HEK293 (cell line): ENCODE measurements around the gene SLC48A1.
A peak's percentile ranks its signal among the peaks of the same experiment; 100 is the strongest.

ENCODE experiments used
- CTCF ChIA-PET: fragments of 350-600 bp; formaldehyde crosslinking; extraction: SDS; loops from one replicate; lab custom pipeline; 2021; ENCODE audit warnings: antibody characterized with exemption; lab: Yijun Ruan, JAX
- POLR2A ChIA-PET: fragments of 300-600 bp; formaldehyde crosslinking; extraction: SDS; loops from one replicate; lab custom pipeline; 2020; ENCODE audit warnings: antibody characterized with exemption, inconsistent platforms; lab: Yijun Ruan, JAX
- H3K27ac ChIP-seq: fragments of 200-500 bp; sonication (Bioruptor generic); 2 replicates; pipeline ENCODE4 v1.5.1; 2014; ENCODE audit warnings: low read depth, low read length, control low read depth, inconsistent platforms; ENCODE audit errors: extremely low read depth
- H3K36me3 ChIP-seq, 2 experiments: fragments of 200-500 bp in 1 of 2; sonication (Bioruptor generic) in 1 of 2; 1 replicate in 1 of 2; 2 replicates in 1 of 2; pipeline ENCODE4 v1.5.1; 2014 to 2017; ENCODE audit warnings: inconsistent platforms in 2 of 2, low read length in 2 of 2; ENCODE audit not compliant: control insufficient read depth in 2 of 2, insufficient read depth in 1 of 2
- H3K4me1 ChIP-seq: fragments of 200-500 bp; sonication (Bioruptor generic); 2 replicates; pipeline ENCODE4 v1.5.1; 2014; ENCODE audit warnings: mild to moderate bottlenecking, low read length, inconsistent platforms; ENCODE audit not compliant: control insufficient read depth, insufficient read depth
- H3K4me3 ChIP-seq: 2 replicates; pipeline ENCODE4 v1.5.1; 2011; ENCODE audit warnings: low read depth, mild to moderate bottlenecking, control low read depth, low read length, moderate library complexity
- H3K9me3 ChIP-seq: fragments of 200-500 bp; sonication (Bioruptor generic); 2 replicates; pipeline ENCODE4 v1.5.1; 2014; ENCODE audit warnings: low read depth, low read length, inconsistent platforms; ENCODE audit not compliant: control insufficient read depth, insufficient read depth
- BCL11B ChIP-seq: fragments of 450-650 bp; formaldehyde crosslinking; IDR thresholded peaks from 2 replicates; pipeline ENCODE4 v1.5.1; 2016; ENCODE audit warnings: low read depth, missing biosample characterization, missing genetic modification characterization
- OSR2 ChIP-seq: fragments of 450-650 bp; formaldehyde crosslinking; IDR thresholded peaks from 2 replicates; pipeline ENCODE4 v1.5.1; 2016; ENCODE audit warnings: missing biosample characterization, missing genetic modification characterization
- PRDM2 ChIP-seq: fragments of 450-650 bp; formaldehyde crosslinking; IDR thresholded peaks from 2 replicates; pipeline ENCODE4 v1.5.1; 2016; ENCODE audit warnings: missing biosample characterization, missing genetic modification characterization, borderline replicate concordance
- ZBTB11 ChIP-seq: fragments of 450-650 bp; formaldehyde crosslinking; conservative IDR thresholded peaks from 2 replicates; pipeline ENCODE4 v1.5.1; 2016; ENCODE audit warnings: low read depth, missing biosample characterization, missing genetic modification characterization
- ZNF112 ChIP-seq: fragments of 450-650 bp; formaldehyde crosslinking; IDR thresholded peaks from 2 replicates; pipeline ENCODE4 v1.5.0; 2017; ENCODE audit warnings: missing biosample characterization, missing genetic modification characterization
- ZNF175 ChIP-seq: fragments of 450-650 bp; formaldehyde crosslinking; IDR thresholded peaks from 2 replicates; pipeline ENCODE4 v1.5.1; 2016; ENCODE audit warnings: missing biosample characterization, missing genetic modification characterization
- ZNF366 ChIP-seq: fragments of 450-650 bp; formaldehyde crosslinking; conservative IDR thresholded peaks from 2 replicates; pipeline ENCODE4 v1.5.1; 2016; ENCODE audit warnings: missing biosample characterization, missing genetic modification characterization
- ZNF433 ChIP-seq: fragments of 450-650 bp; formaldehyde crosslinking; IDR thresholded peaks from 2 replicates; pipeline ENCODE4 v1.5.1; 2016; ENCODE audit warnings: missing biosample characterization, missing genetic modification characterization, low read depth
- ZNF530 ChIP-seq: fragments of 450-650 bp; formaldehyde crosslinking; IDR thresholded peaks from 2 replicates; pipeline ENCODE4 v1.5.1; 2016; ENCODE audit warnings: low read depth, missing biosample characterization, missing genetic modification characterization
- ZNF610 ChIP-seq: fragments of 450-650 bp; formaldehyde crosslinking; IDR thresholded peaks from 2 replicates; pipeline ENCODE4 v1.5.1; 2016; ENCODE audit warnings: missing biosample characterization, missing genetic modification characterization, borderline replicate concordance
- ZNF791 ChIP-seq: fragments of 450-650 bp; formaldehyde crosslinking; IDR thresholded peaks from 2 replicates; pipeline ENCODE4 v1.5.1; 2016; ENCODE audit warnings: missing biosample characterization, missing genetic modification characterization
- ZNF830 ChIP-seq: fragments of 450-650 bp; IDR thresholded peaks from 2 replicates; pipeline ENCODE4 v1.5.0; 2018; ENCODE audit warnings: missing biosample characterization, missing genetic modification characterization, low read depth, mild to moderate bottlenecking, moderate library complexity
- TF ChIP-seq, protein P1 (sequence below): fragments of 450-650 bp; formaldehyde crosslinking; IDR thresholded peaks from 2 replicates; pipeline ENCODE4 v1.5.1; 2016; ENCODE audit warnings: missing biosample characterization, missing genetic modification characterization
- TF ChIP-seq, protein P2 (sequence below): fragments of 450-650 bp; formaldehyde crosslinking; IDR thresholded peaks from 2 replicates; pipeline ENCODE4 v1.5.1; 2016; ENCODE audit warnings: missing biosample characterization, missing genetic modification characterization

SLC48A1 gene

DNA sequence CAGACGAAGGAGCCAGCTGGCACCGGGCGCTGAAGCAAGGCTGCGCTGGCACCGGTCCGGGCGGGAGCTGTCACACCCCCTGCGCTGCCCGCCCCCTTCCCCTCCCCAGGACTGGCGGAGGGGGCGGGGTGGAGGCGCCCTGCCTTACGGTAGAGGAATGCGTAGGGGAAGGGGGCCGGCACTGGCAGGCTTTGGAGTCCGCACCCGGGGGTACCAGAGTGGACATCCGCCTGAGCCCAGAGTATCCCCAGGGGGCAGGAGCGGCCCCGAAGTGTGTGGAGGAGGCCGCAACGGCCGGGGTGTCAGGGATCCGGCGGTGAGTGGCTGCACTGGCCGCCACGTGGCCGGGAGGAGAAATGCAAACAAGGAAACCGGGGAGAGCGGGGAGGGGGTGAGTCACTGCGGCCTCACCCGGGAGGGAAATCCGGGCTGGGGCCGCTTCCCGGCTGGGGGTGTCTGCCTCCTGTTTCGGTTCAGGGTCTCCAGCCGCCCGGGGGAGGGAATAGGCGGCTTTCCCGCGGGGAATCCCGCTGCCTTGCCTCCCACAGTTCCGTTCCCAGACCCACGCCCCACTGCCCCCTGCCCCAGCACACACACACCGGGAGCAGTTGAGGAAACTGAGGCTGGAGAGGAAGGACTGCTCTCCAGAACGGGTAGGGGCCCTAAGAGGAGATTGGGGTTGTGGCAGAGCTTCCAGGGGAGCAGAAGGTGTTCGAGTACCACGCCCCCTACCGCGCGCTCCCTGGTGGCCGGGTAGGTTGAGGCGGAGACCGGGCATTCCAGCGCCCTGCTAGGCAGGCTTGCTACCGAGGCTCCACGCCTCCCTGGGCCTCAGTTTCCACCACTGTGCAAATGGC is 14.0 kb upstream of the SLC48A1 start, which contains the start of gene RAPGEF3 (continued):
- TF ChIP-seq, protein P1, sequence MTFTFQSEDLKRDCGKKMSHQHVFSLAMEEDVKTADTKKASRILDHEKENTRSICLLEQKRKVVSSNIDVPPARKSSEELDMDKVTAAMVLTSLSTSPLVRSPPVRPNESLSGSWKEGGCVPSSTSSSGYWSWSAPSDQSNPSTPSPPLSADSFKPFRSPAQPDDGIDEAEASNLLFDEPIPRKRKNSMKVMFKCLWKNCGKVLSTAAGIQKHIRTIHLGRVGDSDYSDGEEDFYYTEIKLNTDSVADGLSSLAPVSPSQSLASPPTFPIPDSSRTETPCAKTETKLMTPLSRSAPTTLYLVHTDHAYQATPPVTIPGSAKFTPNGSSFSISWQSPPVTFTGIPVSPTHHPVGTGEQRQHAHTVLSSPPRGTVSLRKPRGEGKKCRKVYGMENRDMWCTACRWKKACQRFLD, result no peak
- TF ChIP-seq OSR2 (tag by site-specific recombination), result no peak
- no peak for TF ChIP-seq ZNF830
- TF ChIP-seq ZNF112 (tag by site-specific recombination), result no peak

DNA sequence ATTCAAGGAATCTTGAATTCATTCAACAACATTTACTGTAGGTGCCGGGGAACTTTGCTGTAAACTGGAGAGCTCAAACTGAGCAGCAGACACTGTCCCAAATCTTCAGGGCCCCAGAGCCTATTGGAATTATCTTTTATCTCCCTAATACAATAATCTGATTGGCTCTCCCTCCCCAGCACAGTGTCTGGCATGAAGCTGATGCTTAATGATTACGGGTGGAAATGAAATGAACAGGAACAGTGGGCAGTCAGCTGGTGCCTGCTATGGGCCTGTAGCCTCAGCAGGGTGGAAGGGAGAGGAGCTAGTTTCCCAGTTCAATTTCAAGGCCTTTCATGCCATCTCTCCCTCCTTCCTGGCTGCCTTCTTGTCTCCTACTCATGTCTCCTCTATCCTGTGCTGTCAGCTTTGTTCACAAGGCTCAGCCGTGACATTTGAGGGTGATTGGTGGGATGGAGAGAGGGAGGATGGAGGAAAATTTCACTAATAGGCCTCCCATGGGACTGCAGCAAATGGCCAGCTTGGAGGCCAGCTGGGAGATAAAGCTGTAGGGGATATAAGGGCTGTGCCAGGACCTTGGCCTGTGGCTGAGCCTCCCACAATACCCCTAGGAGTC is 10.1 kb upstream of the SLC48A1 start:
- TF ChIP-seq ZNF175 (tag by site-specific recombination), result no peak
- no peak for TF ChIP-seq PRDM2 (tag by site-specific recombination)
- peak; percentile 34; the same call in 1 of the 2 replicates for TF ChIP-seq ZNF366 (tag by site-specific recombination)
- no peak for TF ChIP-seq ZNF530 (tag by site-specific recombination)
- ChIA-PET CTCF (interaction anchor here (1.0 to 14.1 kb wide), 4 partner anchors 10 to 56 kb away, joined by 3 to 241 read pairs (median 10); partner anchors contain the start of gene SLC48A1), POLR2A (interaction anchor here (1.4 kb wide), 1 partner anchor 22 kb away, joined by 3 read pairs; no protein-coding TSS in a partner anchor)
- Histone ChIP-seq H3K36me3 (no peaks in the 10 kb centered on the region), H3K9me3 (no peaks in the 10 kb centered on the region), H3K4me1 (peaks cover 3% of the 10 kb centered on the region; the same call in 1 of the 2 replicates), H3K27ac (no peak overlapping the region), H3K4me3 (no peak overlapping the region)

GRCh38 chr12:47763481-47764346 is 9.3 kb upstream of the SLC48A1 start:
- CTCF ChIA-PET, result interaction anchor here (1.7 to 14.1 kb wide), 2 partner anchors 9 to 22 kb away, joined by 10 to 241 read pairs; partner anchors contain the start of gene SLC48A1
- Histone ChIP-seq H3K9me3 (no peaks in the 10 kb centered on the region), H3K36me3 (no peaks in the 10 kb centered on the region), H3K4me1 (no peaks in the 10 kb centered on the region; the same call in 1 of the 2 replicates), H3K4me3 (no peak overlapping the region), H3K27ac (no peak overlapping the region)
- POLR2A ChIA-PET, result interaction anchor here (1.4 kb wide), 1 partner anchor 23 kb away, joined by 3 read pairs; no protein-coding TSS in a partner anchor
- no peak for TF ChIP-seq BCL11B (tag by site-specific recombination)
- TF ChIP-seq ZNF610 (tag by site-specific recombination), result no peak
- TF ChIP-seq ZNF791 (tag by site-specific recombination), result no peak
- TF ChIP-seq, protein P2, sequence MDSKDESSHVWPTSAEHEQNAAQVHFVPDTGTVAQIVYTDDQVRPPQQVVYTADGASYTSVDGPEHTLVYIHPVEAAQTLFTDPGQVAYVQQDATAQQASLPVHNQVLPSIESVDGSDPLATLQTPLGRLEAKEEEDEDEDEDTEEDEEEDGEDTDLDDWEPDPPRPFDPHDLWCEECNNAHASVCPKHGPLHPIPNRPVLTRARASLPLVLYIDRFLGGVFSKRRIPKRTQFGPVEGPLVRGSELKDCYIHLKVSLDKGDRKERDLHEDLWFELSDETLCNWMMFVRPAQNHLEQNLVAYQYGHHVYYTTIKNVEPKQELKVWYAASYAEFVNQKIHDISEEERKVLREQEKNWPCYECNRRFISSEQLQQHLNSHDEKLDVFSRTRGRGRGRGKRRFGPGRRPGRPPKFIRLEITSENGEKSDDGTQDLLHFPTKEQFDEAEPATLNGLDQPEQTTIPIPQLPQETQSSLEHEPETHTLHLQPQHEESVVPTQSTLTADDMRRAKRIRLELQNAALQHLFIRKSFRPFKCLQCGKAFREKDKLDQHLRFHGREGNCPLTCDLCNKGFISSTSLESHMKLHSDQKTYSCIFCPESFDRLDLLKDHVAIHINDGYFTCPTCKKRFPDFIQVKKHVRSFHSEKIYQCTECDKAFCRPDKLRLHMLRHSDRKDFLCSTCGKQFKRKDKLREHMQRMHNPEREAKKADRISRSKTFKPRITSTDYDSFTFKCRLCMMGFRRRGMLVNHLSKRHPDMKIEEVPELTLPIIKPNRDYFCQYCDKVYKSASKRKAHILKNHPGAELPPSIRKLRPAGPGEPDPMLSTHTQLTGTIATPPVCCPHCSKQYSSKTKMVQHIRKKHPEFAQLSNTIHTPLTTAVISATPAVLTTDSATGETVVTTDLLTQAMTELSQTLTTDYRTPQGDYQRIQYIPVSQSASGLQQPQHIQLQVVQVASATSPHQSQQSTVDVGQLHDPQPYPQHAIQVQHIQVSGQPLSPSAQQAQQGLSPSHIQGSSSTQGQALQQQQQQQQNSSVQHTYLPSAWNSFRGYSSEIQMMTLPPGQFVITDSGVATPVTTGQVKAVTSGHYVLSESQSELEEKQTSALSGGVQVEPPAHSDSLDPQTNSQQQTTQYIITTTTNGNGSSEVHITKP (tag by site-specific recombination), result no peak
- no peak for TF ChIP-seq ZNF433 (tag by site-specific recombination)
- TF ChIP-seq ZBTB11, result no peak
